ENCODE data around the gene SEMA5A.
"Not testable (repeated sequence)": the region's sequence is repeated elsewhere in the genome, so short reads cannot be mapped to it uniquely, and the experiment has no call there.

The SEMA5A gene

DNA sequence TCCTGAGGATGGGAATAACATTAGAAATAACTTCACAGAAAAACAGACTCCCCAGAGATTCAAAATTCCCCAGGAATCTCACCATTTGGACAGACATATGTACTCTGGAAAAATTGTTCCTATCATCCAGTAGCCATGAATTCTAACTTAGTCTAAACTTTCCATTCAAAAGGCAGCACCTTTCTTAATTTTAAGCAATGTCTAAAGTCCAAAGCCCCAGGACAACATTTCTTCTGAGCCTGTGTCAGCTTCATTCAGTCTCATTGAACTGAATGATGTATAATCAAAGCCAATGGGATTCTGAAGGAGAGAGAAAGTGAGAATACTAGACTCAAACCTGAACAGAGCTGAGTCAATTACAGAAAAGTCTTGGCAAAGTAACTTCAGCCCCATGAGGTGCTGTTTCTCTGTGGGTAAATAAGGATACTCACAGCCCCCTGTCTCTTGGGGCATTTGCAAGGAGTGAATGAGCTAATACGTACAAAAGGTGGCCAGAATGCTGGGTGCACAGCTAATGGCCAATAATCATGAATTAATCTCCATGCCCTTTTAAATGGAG, 140.6 kb downstream of the SEMA5A start:
- Histone ChIP-seq H3K36me3 (ENCODE audit: control insufficient read depth, insufficient read depth, low read length) (no peaks in the 10 kb centered on the region), H3K27me3 (ENCODE audit: control insufficient read depth, insufficient read depth, low read length) (no peaks in the 10 kb centered on the region), H3K4me3 (ENCODE audit: low read length) (no peak overlapping the region), H3K27ac (ENCODE audit: low read length) (no peak overlapping the region), H3K4me1 (ENCODE audit: control insufficient read depth, insufficient read depth, low read length) (no peaks in the 10 kb centered on the region), H3K9me3 (ENCODE audit: control insufficient read depth, insufficient read depth, low read length) (no peaks in the 10 kb centered on the region)
- no peak for DNase-seq (ENCODE audit: low read depth, low spot score)
- WGBS (ENCODE audit: insufficient coverage, insufficient read length) = no CpG with 5 or more reads among the region's 1 CpG

DNA sequence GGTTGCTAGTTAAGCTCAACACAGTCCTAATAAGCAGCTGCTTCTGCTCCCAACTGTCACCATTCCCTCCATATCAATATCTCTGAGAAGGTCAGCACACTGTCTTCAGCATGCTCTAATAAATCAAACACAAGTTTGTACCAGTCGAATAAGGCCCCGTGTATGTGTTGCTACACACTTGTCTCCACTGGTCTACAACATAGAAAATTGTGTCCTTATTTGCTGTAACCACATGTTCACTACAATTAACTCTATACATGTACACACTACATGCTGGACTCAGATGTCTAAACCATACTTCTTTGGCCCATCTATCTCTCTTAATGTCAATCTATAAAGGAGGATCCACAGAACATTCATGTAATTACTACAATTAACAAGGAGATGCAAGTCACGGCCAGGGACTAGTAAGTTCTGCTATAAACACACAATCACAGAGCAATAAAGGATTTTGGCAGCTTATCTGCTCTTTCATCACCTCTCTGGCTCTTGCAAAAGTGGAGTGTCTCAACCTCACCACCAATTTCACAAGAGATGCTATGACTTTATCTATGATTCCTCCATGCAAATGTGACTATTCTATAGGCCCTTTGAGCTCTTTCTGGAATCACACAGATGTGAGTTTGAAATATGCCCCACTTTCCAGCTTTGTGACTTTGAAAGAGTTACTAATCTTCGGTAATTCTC, 143.9 kb downstream of the SEMA5A start:
- no CpG with 5 or more reads among the region's 4 CpGs for WGBS (ENCODE audit: insufficient coverage, insufficient read length)
- no peaks in the 10 kb centered on the region for H3K36me3 ChIP-seq (ENCODE audit: control insufficient read depth, insufficient read depth, low read length)
- no peaks in the 10 kb centered on the region for H3K4me1 ChIP-seq (ENCODE audit: control insufficient read depth, insufficient read depth, low read length)
- H3K27me3 ChIP-seq (ENCODE audit: control insufficient read depth, insufficient read depth, low read length) = no peaks in the 10 kb centered on the region
- no peaks in the 10 kb centered on the region for H3K9me3 ChIP-seq (ENCODE audit: control insufficient read depth, insufficient read depth, low read length)
- H3K27ac ChIP-seq (ENCODE audit: low read length) = no peak overlapping the region
- DNase-seq (ENCODE audit: low read depth, low spot score) = no peak
- H3K4me3 ChIP-seq (ENCODE audit: low read length) = no peak overlapping the region

DNA sequence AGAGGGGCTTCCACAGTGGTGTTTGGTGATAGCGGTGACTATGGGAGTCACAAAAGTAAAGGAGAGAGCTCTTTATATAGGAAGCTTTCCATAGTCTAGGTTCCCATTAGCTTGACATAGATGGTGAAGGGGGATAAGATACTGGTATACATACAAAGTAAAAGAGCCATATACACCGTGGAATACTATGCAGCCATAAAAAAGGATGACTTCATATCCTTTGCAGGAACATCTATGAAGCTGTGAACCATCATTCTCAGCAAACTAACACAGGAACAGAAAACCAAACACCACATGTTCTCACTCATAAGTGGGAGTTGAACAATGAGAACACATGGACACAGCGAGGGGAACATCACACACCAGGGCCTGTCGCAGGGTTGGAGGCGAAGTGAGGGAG, 146.1 kb downstream of the SEMA5A start:
- H3K27me3 ChIP-seq (ENCODE audit: control insufficient read depth, insufficient read depth, low read length); H3K9me3 ChIP-seq (ENCODE audit: control insufficient read depth, insufficient read depth, low read length); H3K4me1 ChIP-seq (ENCODE audit: control insufficient read depth, insufficient read depth, low read length); H3K27ac ChIP-seq (ENCODE audit: low read length); H3K36me3 ChIP-seq (ENCODE audit: control insufficient read depth, insufficient read depth, low read length); DNase-seq (ENCODE audit: low read depth, low spot score); H3K4me3 ChIP-seq (ENCODE audit: low read length): not testable (repeated sequence)
- no CpG with 5 or more reads among the region's 5 CpGs for WGBS (ENCODE audit: insufficient coverage, insufficient read length)

DNA sequence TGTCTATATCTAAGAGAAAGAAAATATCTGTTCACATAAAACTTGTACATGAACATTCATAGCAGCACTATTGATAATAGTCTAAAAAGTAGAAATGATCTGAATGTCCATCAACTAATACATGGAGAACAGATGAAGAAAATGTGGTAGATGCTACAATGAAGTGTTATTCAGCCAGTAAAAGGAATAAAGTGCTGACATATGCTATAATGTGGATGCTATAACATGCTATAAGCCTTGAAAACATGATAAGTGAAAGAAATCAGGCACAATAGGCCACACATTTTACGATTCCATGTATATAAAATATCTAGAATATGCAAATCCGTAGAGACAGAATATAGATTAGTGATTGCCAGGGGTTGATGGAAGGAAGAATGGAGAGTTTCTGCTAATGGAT, 146.8 kb downstream of the SEMA5A start:
- Histone ChIP-seq H3K27ac (ENCODE audit: low read length) (no peak overlapping the region), H3K4me1 (ENCODE audit: control insufficient read depth, insufficient read depth, low read length) (no peaks in the 10 kb centered on the region), H3K27me3 (ENCODE audit: control insufficient read depth, insufficient read depth, low read length) (no peaks in the 10 kb centered on the region), H3K9me3 (ENCODE audit: control insufficient read depth, insufficient read depth, low read length) (no peaks in the 10 kb centered on the region), H3K4me3 (ENCODE audit: low read length) (no peak overlapping the region), H3K36me3 (ENCODE audit: control insufficient read depth, insufficient read depth, low read length) (no peaks in the 10 kb centered on the region)
- no peak for DNase-seq (ENCODE audit: low read depth, low spot score)
- no CpG with 5 or more reads among the region's 2 CpGs for WGBS (ENCODE audit: insufficient coverage, insufficient read length)

DNA sequence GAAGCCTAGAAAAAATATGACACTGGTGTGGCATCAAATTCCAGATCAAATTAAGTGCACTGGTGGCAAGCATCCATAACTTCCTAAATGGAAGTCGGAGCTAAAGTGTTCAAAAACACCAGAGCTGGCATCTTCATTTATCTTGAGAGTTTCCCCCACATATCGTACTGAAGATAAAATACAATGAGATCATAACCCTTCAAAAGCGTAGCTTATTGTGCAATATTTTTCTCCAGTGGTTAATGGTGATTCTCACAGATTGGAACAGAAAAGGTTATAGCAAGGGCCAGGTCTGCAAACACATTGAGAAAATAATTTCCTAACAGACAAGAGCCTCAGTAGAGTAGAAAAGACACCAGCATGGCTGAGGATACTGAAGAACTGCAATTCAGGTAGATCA, 147.6 kb downstream of the SEMA5A start:
- Histone ChIP-seq H3K36me3 (ENCODE audit: control insufficient read depth, insufficient read depth, low read length) (no peaks in the 10 kb centered on the region), H3K4me1 (ENCODE audit: control insufficient read depth, insufficient read depth, low read length) (no peaks in the 10 kb centered on the region), H3K9me3 (ENCODE audit: control insufficient read depth, insufficient read depth, low read length) (no peaks in the 10 kb centered on the region), H3K27ac (ENCODE audit: low read length) (no peak overlapping the region), H3K4me3 (ENCODE audit: low read length) (no peak overlapping the region), H3K27me3 (ENCODE audit: control insufficient read depth, insufficient read depth, low read length) (no peaks in the 10 kb centered on the region)
- WGBS (ENCODE audit: insufficient coverage, insufficient read length) = no CpG with 5 or more reads among the region's 3 CpGs
- no peak for DNase-seq (ENCODE audit: low read depth, low spot score)

DNA sequence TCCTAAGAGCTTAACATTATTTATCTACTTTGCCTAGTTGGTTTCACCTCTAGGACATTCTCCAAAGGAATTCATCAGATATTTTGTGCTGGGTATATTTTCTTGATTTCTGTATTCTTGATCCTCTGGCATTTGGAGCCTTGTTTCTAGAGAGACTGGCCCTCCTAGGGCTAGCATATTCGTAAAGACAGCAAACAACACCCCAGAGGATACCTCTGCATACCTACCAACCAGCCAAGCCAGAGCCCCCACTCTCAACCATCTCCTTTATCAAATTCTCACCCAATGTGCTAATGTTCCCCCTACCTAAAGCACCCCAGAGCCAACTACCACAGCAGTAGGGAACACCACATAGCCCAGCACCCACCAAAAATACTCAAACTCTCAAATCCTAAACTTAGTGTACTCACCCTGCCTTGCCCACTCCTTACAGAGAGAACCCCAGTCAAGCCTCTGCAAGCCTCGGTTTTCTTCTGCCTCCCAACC, 149.5 kb downstream of the SEMA5A start:
- no CpG with 5 or more reads among the region's 2 CpGs for WGBS (ENCODE audit: insufficient coverage, insufficient read length)
- DNase-seq (ENCODE audit: low read depth, low spot score) = no peak
- H3K36me3 ChIP-seq (ENCODE audit: control insufficient read depth, insufficient read depth, low read length) = no peaks in the 10 kb centered on the region

DNA sequence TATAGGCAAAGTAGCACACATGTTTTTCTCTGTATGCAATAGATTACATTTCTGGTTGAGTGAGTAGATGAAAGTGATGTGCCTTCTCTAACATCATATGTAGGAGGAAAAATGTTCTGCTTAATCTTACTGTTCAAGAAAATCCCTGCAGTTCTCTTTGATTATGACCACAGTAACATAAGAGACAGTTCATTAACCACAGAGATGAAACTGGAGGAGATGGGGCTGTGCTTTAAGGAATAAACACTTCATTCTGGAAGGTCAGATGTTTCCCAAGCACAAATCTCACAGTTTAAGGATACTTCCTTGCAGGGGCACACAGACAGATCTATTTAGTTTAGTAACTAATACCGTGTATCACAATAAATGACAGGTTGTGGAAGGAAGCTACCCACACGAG, 150.2 kb downstream of the SEMA5A start:
- Histone ChIP-seq H3K4me3 (ENCODE audit: low read length) (no peak overlapping the region), H3K27me3 (ENCODE audit: control insufficient read depth, insufficient read depth, low read length) (no peaks in the 10 kb centered on the region), H3K36me3 (ENCODE audit: control insufficient read depth, insufficient read depth, low read length) (no peaks in the 10 kb centered on the region), H3K4me1 (ENCODE audit: control insufficient read depth, insufficient read depth, low read length) (no peaks in the 10 kb centered on the region), H3K27ac (ENCODE audit: low read length) (no peak overlapping the region), H3K9me3 (ENCODE audit: control insufficient read depth, insufficient read depth, low read length) (no peaks in the 10 kb centered on the region)
- DNase-seq (ENCODE audit: low read depth, low spot score) = no peak
- no CpG with 5 or more reads among the region's 2 CpGs for WGBS (ENCODE audit: insufficient coverage, insufficient read length)

More for the DNA sequence above, 149.5 kb downstream of the SEMA5A start:
- Histone ChIP-seq H3K27me3 (ENCODE audit: control insufficient read depth, insufficient read depth, low read length) (no peaks in the 10 kb centered on the region), H3K27ac (ENCODE audit: low read length) (no peak overlapping the region), H3K9me3 (ENCODE audit: control insufficient read depth, insufficient read depth, low read length) (no peaks in the 10 kb centered on the region), H3K4me1 (ENCODE audit: control insufficient read depth, insufficient read depth, low read length) (no peaks in the 10 kb centered on the region), H3K4me3 (ENCODE audit: low read length) (no peak overlapping the region)

DNA sequence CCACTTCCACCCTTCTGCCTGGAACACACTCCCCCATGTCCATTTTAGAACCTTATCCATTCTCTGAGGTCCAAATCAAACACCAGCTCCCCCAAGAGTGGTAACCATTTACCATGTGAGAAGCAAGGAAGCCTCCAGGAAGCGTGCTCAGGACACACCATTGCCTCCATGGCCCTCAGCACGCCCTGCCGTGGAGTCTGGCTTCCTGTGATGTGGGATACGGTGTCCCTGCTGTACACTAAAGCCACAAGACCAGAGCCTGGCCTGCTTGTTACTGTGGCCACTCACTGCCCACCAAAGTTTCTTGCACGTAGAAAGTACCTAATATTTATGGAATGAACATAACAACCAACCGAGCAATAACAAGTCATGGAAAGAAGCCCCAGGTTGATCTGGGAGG, 151.7 kb downstream of the SEMA5A start:
- no peak for DNase-seq (ENCODE audit: low read depth, low spot score)
- H3K27ac ChIP-seq (ENCODE audit: low read length) = no peak overlapping the region
- WGBS (ENCODE audit: insufficient coverage, insufficient read length) = no CpG with 5 or more reads among the region's 6 CpGs
- H3K4me3 ChIP-seq (ENCODE audit: low read length) = no peak overlapping the region
- no peaks in the 10 kb centered on the region for H3K36me3 ChIP-seq (ENCODE audit: control insufficient read depth, insufficient read depth, low read length)
- no peaks in the 10 kb centered on the region for H3K9me3 ChIP-seq (ENCODE audit: control insufficient read depth, insufficient read depth, low read length)
- no peaks in the 10 kb centered on the region for H3K4me1 ChIP-seq (ENCODE audit: control insufficient read depth, insufficient read depth, low read length)
- H3K27me3 ChIP-seq (ENCODE audit: control insufficient read depth, insufficient read depth, low read length) = no peaks in the 10 kb centered on the region

DNA sequence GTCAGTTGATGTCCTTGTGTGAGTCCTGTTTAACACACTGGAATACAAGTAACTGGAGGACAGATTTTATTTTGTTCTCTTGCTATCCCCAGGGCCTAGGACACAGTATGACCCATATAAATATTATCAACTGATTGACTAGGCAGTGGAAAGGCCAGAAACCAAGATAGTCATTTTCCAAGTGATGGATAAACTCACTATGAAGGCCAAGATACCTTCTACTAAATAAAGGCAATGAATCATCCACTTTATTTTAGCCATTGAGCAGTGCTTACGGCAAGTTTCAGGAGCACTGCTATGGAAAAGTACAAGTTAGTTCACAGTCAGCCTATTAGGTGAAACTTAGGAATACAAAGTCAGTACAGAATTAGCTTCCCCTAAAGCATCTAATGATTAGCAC, 153.2 kb downstream of the SEMA5A start:
- WGBS (ENCODE audit: insufficient coverage, insufficient read length) = no CpG with 5 or more reads among the region's 1 CpG
- H3K4me3 ChIP-seq (ENCODE audit: low read length) = no peak overlapping the region
- H3K4me1 ChIP-seq (ENCODE audit: control insufficient read depth, insufficient read depth, low read length) = no peaks in the 10 kb centered on the region
- DNase-seq (ENCODE audit: low read depth, low spot score) = no peak
- no peaks in the 10 kb centered on the region for H3K36me3 ChIP-seq (ENCODE audit: control insufficient read depth, insufficient read depth, low read length)
- H3K27me3 ChIP-seq (ENCODE audit: control insufficient read depth, insufficient read depth, low read length) = no peaks in the 10 kb centered on the region
- H3K9me3 ChIP-seq (ENCODE audit: control insufficient read depth, insufficient read depth, low read length) = no peaks in the 10 kb centered on the region
- no peak overlapping the region for H3K27ac ChIP-seq (ENCODE audit: low read length)

DNA sequence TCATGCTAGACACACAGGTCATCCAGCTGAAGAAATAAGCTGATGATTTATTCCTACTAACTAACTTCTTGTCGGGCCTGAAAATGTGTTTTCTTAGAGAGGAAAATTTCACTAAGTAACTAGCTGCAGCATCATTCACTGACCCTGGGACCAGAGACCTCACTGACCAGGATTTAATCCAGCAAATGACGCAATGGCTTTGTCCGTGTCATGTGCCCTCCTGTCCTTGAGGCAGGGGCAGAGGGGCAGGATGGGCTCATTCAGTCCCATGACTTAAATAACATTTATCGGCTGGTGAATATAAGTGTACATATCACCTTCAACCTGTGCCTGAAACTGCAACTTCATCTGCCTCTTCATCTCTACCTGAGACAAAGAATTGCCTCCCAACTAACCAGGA, 154.8 kb downstream of the SEMA5A start:
- no peaks in the 10 kb centered on the region for H3K4me1 ChIP-seq (ENCODE audit: control insufficient read depth, insufficient read depth, low read length)
- H3K9me3 ChIP-seq (ENCODE audit: control insufficient read depth, insufficient read depth, low read length) = no peaks in the 10 kb centered on the region
- H3K27ac ChIP-seq (ENCODE audit: low read length) = no peak overlapping the region
- no peaks in the 10 kb centered on the region for H3K36me3 ChIP-seq (ENCODE audit: control insufficient read depth, insufficient read depth, low read length)
- no peak overlapping the region for H3K4me3 ChIP-seq (ENCODE audit: low read length)
- H3K27me3 ChIP-seq (ENCODE audit: control insufficient read depth, insufficient read depth, low read length) = no peaks in the 10 kb centered on the region
- no CpG with 5 or more reads among the region's 4 CpGs for WGBS (ENCODE audit: insufficient coverage, insufficient read length)
- DNase-seq (ENCODE audit: low read depth, low spot score) = no peak

DNA sequence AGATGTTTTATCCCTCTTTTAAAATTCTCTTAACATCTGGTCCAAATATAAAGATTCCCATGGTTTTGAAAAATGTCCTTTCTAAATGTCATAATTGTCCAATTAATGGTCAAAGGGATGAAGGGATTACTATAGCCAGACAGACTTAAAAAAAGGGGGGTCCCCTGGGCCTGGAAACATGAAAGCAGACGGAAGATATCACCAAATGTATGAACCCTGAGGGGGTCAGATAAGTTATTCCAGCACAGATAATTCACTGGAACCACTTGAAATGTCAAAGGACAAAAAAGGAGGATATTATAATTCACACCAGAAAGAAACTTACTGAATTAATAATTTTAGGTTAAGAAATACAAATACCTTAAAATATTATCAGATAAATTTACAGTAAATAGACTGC, 155.8 kb downstream of the SEMA5A start:
- WGBS (ENCODE audit: insufficient coverage, insufficient read length) = no CpG with 5 or more reads among the region's 1 CpG
- no peaks in the 10 kb centered on the region for H3K27me3 ChIP-seq (ENCODE audit: control insufficient read depth, insufficient read depth, low read length)
- no peaks in the 10 kb centered on the region for H3K4me1 ChIP-seq (ENCODE audit: control insufficient read depth, insufficient read depth, low read length)

More for the DNA sequence above, 155.8 kb downstream of the SEMA5A start:
- H3K36me3 ChIP-seq (ENCODE audit: control insufficient read depth, insufficient read depth, low read length) = no peaks in the 10 kb centered on the region
- H3K4me3 ChIP-seq (ENCODE audit: low read length) = no peak overlapping the region
- no peaks in the 10 kb centered on the region for H3K9me3 ChIP-seq (ENCODE audit: control insufficient read depth, insufficient read depth, low read length)
- H3K27ac ChIP-seq (ENCODE audit: low read length) = no peak overlapping the region
- DNase-seq (ENCODE audit: low read depth, low spot score) = no peak
